HEK293 (cell line): Measurements from ENCODE around the gene CTSD.

ENCODE experiments used
- CTCF ChIA-PET: fragments of 350-600 bp; formaldehyde crosslinking; extraction: SDS; loops from one replicate; lab custom pipeline; 2021; ENCODE audit warnings: antibody characterized with exemption; lab: Yijun Ruan, JAX
- POLR2A ChIA-PET: fragments of 300-600 bp; formaldehyde crosslinking; extraction: SDS; loops from one replicate; lab custom pipeline; 2020; ENCODE audit warnings: antibody characterized with exemption, inconsistent platforms; lab: Yijun Ruan, JAX
- H3K27ac ChIP-seq: fragments of 200-500 bp; sonication (Bioruptor generic); 2 replicates; pipeline ENCODE4 v1.5.1; 2014; ENCODE audit warnings: low read depth, low read length, control low read depth, inconsistent platforms; ENCODE audit errors: extremely low read depth
- H3K36me3 ChIP-seq, 2 experiments: fragments of 200-500 bp in 1 of 2; sonication (Bioruptor generic) in 1 of 2; 1 replicate in 1 of 2; 2 replicates in 1 of 2; pipeline ENCODE4 v1.5.1; 2014 to 2017; ENCODE audit warnings: inconsistent platforms in 2 of 2, low read length in 2 of 2; ENCODE audit not compliant: control insufficient read depth in 2 of 2, insufficient read depth in 1 of 2
- H3K4me1 ChIP-seq: fragments of 200-500 bp; sonication (Bioruptor generic); 2 replicates; pipeline ENCODE4 v1.5.1; 2014; ENCODE audit warnings: mild to moderate bottlenecking, low read length, inconsistent platforms; ENCODE audit not compliant: control insufficient read depth, insufficient read depth
- H3K4me3 ChIP-seq: 2 replicates; pipeline ENCODE4 v1.5.1; 2011; ENCODE audit warnings: low read depth, mild to moderate bottlenecking, control low read depth, low read length, moderate library complexity
- H3K9me3 ChIP-seq: fragments of 200-500 bp; sonication (Bioruptor generic); 2 replicates; pipeline ENCODE4 v1.5.1; 2014; ENCODE audit warnings: low read depth, low read length, inconsistent platforms; ENCODE audit not compliant: control insufficient read depth, insufficient read depth
- GFI1B ChIP-seq: fragments of 450-650 bp; formaldehyde crosslinking; IDR thresholded peaks from 2 replicates; pipeline ENCODE4 v1.5.1; 2016; ENCODE audit warnings: missing biosample characterization, missing genetic modification characterization
- GLIS2 ChIP-seq: fragments of 450-650 bp; formaldehyde crosslinking; IDR thresholded peaks from 2 replicates; pipeline ENCODE4 v1.5.1; 2016; ENCODE audit warnings: missing biosample characterization, missing genetic modification characterization
- PRDM1 ChIP-seq: fragments of 450-650 bp; formaldehyde crosslinking; IDR thresholded peaks from 2 replicates; pipeline ENCODE4; 2016; ENCODE audit warnings: missing biosample characterization, missing genetic modification characterization
- SP3 ChIP-seq: fragments of 450-650 bp; formaldehyde crosslinking; IDR thresholded peaks from 2 replicates; pipeline ENCODE4 v1.5.1; 2016; ENCODE audit warnings: missing biosample characterization, missing genetic modification characterization
- WT1 ChIP-seq: fragments of 450-650 bp; formaldehyde crosslinking; IDR thresholded peaks from 2 replicates; pipeline ENCODE4 v1.5.1; 2016; ENCODE audit warnings: missing biosample characterization, missing genetic modification characterization
- ZBTB20 ChIP-seq: fragments of 450-650 bp; formaldehyde crosslinking; IDR thresholded peaks from 2 replicates; pipeline ENCODE4 v1.5.1; 2016; ENCODE audit warnings: missing biosample characterization, missing genetic modification characterization
- ZFP69B ChIP-seq: fragments of 450-650 bp; formaldehyde crosslinking; IDR thresholded peaks from 2 replicates; pipeline ENCODE4 v1.5.1; 2016; ENCODE audit warnings: missing biosample characterization, missing genetic modification characterization
- ZNF335 ChIP-seq: fragments of 450-650 bp; formaldehyde crosslinking; conservative IDR thresholded peaks from 2 replicates; pipeline ENCODE4 v1.5.1; 2016; ENCODE audit warnings: missing biosample characterization, missing genetic modification characterization
- ZNF560 ChIP-seq: fragments of 450-650 bp; formaldehyde crosslinking; IDR thresholded peaks from 2 replicates; pipeline ENCODE4 v1.5.1; 2017; ENCODE audit warnings: missing biosample characterization, missing genetic modification characterization, borderline replicate concordance
- ZNF585B ChIP-seq: fragments of 450-650 bp; formaldehyde crosslinking; IDR thresholded peaks from 2 replicates; pipeline ENCODE4 v1.5.1; 2016; ENCODE audit warnings: missing biosample characterization, missing genetic modification characterization
- ZNF664 ChIP-seq: fragments of 450-650 bp; formaldehyde crosslinking; IDR thresholded peaks from 2 replicates; pipeline ENCODE4 v1.5.1; 2016; ENCODE audit warnings: missing biosample characterization, missing genetic modification characterization
- ZNF747 ChIP-seq: fragments of 450-650 bp; formaldehyde crosslinking; IDR thresholded peaks from 2 replicates; pipeline ENCODE4 v1.5.1; 2016; ENCODE audit warnings: missing biosample characterization, missing genetic modification characterization
- ZNF792 ChIP-seq: fragments of 450-650 bp; formaldehyde crosslinking; IDR thresholded peaks from 2 replicates; pipeline ENCODE4 v1.5.1; 2016; ENCODE audit warnings: missing biosample characterization, missing genetic modification characterization
- TF ChIP-seq, protein P1 (sequence below): fragments of 450-650 bp; formaldehyde crosslinking; IDR thresholded peaks from 2 replicates; pipeline ENCODE4 v1.5.1; 2016; ENCODE audit warnings: missing biosample characterization, missing genetic modification characterization
- TF ChIP-seq, protein P2 (sequence below): fragments of 450-650 bp; formaldehyde crosslinking; IDR thresholded peaks from 2 replicates; pipeline ENCODE4 v1.5.1; 2016; ENCODE audit warnings: missing biosample characterization, missing genetic modification characterization
- TF ChIP-seq, protein P3 (sequence below): sonication (generic); formaldehyde crosslinking; IDR thresholded peaks from 2 replicates; pipeline ENCODE4 v1.8.1; 2022; ENCODE audit warnings: mild to moderate bottlenecking, moderate library complexity, missing genetic modification reagents
- TF ChIP-seq, protein P4 (sequence below): fragments of 450-650 bp; formaldehyde crosslinking; conservative IDR thresholded peaks from 2 replicates; pipeline ENCODE4 v1.5.1; 2016; ENCODE audit warnings: low read depth, missing biosample characterization, missing genetic modification characterization

Gene CTSD

DNA sequence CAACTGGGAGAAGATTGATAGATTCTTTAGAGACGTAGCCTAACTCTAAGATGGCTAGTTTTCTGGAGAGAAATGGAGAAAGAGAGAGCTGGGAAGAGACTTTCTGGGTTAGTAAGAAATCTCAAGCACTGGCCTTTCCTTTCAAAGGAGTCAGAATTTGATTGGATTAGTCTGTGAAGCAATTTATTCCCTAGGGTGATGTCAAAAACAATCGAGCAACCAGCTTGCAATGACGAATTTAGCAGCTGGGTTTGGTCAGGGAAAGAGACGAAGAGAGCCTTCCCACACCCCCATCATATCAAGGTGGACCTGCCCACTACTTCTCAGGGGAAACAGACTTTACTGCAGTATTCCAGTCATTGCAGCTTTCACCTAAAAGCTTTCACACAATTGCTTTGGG lies 56.0 kb downstream of the CTSD start (continued):
- TF ChIP-seq PRDM1 (tag by site-specific recombination), result no peak

DNA sequence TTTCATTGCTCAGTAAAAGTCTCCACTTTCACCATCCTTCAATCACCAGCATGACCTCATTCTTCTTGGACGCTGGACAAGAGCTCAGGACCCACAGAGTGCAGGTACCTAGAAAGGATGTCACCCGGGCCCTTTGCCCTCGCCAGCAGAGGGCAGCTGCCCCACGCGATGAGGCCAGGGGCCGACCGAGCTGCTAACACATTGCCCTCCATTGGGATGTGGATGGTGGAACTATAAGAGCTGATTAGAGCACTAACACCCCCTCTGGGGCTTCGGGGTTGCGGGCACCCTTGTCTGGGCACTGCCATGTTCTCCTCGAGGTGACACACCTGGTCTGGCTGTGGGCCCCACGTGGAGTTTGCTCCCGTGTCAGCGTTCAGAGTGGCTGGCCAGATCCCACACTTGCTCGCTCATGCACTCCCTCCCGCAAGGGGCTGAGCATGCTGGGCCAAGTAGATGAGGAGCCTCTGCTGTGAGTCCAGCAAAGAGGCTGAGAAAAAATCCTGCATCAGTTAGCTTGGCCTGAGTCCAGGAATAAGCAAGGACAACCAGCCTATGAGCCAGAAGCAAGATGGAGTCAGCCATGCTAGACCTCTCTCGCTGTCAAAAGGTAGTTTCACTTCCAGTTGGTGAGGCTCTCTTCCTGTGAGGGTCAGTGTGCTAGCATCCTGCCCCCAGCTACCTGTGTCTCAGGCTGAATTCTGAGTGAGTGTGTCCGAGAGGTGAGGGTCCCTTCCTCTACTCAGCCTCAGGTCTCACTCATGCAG lies 56.9 kb downstream of the CTSD start:
- no peak overlapping the region for H3K27ac ChIP-seq
- H3K4me3 ChIP-seq, result no peak overlapping the region
- ChIA-PET POLR2A (no interaction called here), CTCF (interaction anchor here (0.6 to 4.2 kb wide), 4 partner anchors 25 to 126 kb away, joined by 3 to 28 read pairs (median 4); no protein-coding TSS in a partner anchor)
- H3K36me3 ChIP-seq, result no peaks in the 10 kb centered on the region
- H3K9me3 ChIP-seq, result no peaks in the 10 kb centered on the region
- TF ChIP-seq ZNF585B (no peak), ZNF335 (tag by site-specific recombination) (no peak)
- H3K4me1 ChIP-seq, result no peaks in the 10 kb centered on the region

DNA sequence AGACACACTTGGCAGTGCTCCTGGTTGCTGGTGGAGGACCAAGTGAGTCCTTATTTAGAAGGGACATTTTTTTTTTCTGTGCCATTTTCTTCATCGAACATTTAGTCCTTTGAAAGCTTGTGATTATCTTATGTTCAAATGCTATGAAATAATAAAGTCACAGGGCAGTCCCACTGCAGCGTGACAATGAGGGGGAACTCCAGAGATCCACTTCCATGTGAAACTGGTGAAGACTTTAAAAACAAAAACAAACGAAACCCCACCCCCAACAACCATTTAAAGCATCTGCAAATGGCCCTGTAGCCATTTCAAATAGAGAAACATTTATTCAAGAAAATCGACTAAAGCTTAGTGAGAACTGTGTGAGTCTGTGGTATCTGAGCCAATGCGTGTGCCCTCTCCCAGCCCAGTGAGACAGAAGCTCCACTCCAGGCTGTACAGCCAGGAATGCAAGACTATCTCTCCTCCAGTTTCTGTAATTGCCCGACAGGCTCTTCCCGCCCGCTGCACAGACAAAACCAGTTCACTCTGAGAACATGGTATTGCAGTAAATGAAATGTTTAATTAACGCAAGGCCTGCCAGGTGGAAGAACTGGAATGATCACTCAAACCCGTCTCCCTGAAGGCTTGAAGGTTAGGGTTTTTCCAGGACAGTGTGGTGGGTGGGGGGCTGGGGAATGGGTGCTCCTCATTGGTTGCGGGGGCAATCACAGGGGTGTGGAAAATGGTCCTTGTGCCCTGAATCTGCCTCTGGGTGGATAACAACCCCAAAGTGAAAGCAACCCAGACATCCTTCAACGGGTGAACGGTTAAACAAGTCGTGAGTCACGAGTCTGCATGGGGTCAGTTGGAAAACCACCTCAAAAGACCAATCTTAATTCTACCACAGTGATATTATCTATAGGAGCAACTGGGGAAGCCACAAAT lies 58.3 kb downstream of the CTSD start:
- no peak overlapping the region for H3K4me3 ChIP-seq
- CTCF ChIA-PET, result interaction anchor here (0.7 to 4.2 kb wide), 3 partner anchors 11 to 142 kb away, joined by 3 to 28 read pairs (median 5); no protein-coding TSS in a partner anchor
- H3K27ac ChIP-seq, result no peak overlapping the region
- TF ChIP-seq GFI1B (tag by site-specific recombination) (no peak), SP3 (no peak), ZNF792 (tag by site-specific recombination) (no peak), ZNF560 (tag by site-specific recombination) (no peak), ZBTB20 (tag by site-specific recombination) (no peak), GLIS2 (tag by site-specific recombination) (no peak), WT1 (tag by site-specific recombination) (no peak), ZFP69B (tag by site-specific recombination) (no peak), ZNF747 (tag by site-specific recombination) (no peak), ZNF664 (no peak)
- TF ChIP-seq, protein P1, sequence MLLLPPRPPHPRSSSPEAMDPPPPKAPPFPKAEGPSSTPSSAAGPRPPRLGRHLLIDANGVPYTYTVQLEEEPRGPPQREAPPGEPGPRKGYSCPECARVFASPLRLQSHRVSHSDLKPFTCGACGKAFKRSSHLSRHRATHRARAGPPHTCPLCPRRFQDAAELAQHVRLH, result no peak
- TF ChIP-seq, protein P2, sequence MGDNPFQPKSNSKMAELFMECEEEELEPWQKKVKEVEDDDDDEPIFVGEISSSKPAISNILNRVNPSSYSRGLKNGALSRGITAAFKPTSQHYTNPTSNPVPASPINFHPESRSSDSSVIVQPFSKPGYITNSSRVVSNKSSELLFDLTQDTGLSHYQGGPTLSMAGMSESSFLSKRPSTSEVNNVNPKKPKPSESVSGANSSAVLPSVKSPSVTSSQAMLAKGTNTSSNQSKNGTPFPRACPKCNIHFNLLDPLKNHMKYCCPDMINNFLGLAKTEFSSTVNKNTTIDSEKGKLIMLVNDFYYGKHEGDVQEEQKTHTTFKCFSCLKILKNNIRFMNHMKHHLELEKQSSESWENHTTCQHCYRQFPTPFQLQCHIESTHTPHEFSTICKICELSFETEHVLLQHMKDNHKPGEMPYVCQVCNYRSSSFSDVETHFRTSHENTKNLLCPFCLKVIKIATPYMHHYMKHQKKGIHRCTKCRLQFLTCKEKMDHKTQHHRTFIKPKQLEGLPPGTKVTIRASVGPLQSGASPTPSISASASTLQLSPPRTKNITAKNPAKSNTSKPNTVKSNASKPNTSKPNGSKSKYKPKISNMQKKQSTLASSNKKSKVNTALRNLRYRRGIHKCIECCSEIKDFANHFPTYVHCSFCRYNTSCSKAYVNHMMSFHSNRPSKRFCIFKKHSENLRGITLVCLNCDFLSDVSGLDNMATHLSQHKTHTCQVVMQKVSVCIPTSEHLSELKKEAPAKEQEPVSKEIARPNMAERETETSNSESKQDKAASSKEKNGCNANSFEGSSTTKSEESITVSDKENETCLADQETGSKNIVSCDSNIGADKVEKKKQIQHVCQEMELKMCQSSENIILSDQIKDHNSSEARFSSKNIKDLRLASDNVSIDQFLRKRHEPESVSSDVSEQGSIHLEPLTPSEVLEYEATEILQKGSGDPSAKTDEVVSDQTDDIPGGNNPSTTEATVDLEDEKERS, result no peak
- TF ChIP-seq, protein P3, sequence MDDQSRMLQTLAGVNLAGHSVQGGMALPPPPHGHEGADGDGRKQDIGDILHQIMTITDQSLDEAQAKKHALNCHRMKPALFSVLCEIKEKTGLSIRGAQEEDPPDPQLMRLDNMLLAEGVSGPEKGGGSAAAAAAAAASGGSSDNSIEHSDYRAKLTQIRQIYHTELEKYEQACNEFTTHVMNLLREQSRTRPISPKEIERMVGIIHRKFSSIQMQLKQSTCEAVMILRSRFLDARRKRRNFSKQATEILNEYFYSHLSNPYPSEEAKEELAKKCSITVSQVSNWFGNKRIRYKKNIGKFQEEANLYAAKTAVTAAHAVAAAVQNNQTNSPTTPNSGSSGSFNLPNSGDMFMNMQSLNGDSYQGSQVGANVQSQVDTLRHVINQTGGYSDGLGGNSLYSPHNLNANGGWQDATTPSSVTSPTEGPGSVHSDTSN, result no peak
- TF ChIP-seq, protein P4, sequence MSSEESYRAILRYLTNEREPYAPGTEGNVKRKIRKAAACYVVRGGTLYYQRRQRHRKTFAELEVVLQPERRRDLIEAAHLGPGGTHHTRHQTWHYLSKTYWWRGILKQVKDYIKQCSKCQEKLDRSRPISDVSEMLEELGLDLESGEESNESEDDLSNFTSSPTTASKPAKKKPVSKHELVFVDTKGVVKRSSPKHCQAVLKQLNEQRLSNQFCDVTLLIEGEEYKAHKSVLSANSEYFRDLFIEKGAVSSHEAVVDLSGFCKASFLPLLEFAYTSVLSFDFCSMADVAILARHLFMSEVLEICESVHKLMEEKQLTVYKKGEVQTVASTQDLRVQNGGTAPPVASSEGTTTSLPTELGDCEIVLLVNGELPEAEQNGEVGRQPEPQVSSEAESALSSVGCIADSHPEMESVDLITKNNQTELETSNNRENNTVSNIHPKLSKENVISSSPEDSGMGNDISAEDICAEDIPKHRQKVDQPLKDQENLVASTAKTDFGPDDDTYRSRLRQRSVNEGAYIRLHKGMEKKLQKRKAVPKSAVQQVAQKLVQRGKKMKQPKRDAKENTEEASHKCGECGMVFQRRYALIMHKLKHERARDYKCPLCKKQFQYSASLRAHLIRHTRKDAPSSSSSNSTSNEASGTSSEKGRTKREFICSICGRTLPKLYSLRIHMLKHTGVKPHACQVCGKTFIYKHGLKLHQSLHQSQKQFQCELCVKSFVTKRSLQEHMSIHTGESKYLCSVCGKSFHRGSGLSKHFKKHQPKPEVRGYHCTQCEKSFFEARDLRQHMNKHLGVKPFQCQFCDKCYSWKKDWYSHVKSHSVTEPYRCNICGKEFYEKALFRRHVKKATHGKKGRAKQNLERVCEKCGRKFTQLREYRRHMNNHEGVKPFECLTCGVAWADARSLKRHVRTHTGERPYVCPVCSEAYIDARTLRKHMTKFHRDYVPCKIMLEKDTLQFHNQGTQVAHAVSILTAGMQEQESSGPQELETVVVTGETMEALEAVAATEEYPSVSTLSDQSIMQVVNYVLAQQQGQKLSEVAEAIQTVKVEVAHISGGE (tag by site-specific recombination), result no peak
- TF ChIP-seq, all 188 proteins: peak for 0
- Histone ChIP-seq H3K9me3 (no peaks in the 10 kb centered on the region), H3K4me1 (no peaks in the 10 kb centered on the region), H3K36me3 (no peaks in the 10 kb centered on the region)
- POLR2A ChIA-PET, result no interaction called here
